Bone marrow (tissue), 2 donors: ENCODE measurements around the gene FMN2.
"Not testable (repeated sequence)": the region's sequence is repeated elsewhere in the genome, so short reads cannot be mapped to it uniquely, and the experiment has no call there.

ENCODE experiments used
- DNase-seq, 2 donors: peaks; one replicate each; lab custom pipeline; 2025; lab: John Stamatoyannopoulos, UW

Gene FMN2

DNA sequence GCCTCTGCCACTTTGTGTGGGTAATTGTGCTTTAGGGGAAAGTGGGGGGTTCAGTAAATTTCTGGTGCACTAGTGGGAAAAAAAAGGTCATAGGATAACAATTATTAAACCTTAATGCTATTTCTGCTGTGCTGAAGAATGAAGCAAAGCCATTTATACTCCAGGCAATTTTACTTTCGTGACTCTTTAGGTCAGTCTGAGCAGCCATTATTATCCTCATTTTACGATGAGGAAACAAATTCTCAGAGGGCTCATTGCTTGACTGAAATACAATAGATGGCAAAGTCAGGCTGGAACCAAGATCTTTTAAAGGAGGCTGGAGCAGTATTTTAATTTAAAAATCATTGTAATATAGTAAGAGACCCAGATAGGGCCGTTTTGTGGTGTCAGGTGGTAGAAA is 272.2 kb downstream of the FMN2 start:
- DNase-seq: no peak

DNA sequence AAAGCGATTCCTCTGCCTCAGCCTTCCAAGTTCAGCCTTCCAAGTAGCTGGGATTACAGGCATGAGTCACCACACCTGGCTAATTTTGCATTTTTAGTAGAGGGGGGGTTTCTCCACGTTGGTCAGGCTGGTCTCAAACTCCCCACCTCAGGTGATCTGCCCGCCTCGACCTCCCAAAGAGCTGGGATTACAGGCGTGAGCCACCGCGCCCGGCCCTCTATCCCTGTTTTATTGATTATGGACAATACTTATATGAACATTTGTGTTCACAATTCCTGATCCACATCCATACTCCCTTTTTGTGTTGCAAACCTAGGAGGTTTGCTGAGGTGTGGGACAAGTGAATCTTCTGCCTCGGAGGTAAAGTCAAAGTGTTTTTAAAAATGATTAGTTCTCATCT is 275.0 kb downstream of the FMN2 start:
- DNase-seq: no peak

DNA sequence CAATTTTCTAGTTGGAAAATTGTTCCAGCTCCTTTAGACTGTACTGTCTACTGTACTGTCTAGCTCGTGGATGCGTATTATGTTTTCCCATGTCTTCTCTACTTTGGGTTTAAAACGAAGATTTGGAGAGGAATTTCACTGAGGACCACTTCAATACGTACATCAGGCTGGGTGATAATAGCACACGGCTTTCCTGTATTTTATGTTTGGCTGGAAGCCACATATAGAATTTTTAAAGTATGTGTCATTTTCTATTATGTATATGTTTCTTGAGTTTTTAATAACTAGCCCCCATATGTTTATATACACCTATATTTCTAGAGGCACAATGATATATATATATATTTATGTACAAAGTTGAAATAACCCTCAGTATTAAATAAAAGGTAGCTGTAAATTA is 293.9 kb downstream of the FMN2 start:
- DNase-seq: no peak

DNA sequence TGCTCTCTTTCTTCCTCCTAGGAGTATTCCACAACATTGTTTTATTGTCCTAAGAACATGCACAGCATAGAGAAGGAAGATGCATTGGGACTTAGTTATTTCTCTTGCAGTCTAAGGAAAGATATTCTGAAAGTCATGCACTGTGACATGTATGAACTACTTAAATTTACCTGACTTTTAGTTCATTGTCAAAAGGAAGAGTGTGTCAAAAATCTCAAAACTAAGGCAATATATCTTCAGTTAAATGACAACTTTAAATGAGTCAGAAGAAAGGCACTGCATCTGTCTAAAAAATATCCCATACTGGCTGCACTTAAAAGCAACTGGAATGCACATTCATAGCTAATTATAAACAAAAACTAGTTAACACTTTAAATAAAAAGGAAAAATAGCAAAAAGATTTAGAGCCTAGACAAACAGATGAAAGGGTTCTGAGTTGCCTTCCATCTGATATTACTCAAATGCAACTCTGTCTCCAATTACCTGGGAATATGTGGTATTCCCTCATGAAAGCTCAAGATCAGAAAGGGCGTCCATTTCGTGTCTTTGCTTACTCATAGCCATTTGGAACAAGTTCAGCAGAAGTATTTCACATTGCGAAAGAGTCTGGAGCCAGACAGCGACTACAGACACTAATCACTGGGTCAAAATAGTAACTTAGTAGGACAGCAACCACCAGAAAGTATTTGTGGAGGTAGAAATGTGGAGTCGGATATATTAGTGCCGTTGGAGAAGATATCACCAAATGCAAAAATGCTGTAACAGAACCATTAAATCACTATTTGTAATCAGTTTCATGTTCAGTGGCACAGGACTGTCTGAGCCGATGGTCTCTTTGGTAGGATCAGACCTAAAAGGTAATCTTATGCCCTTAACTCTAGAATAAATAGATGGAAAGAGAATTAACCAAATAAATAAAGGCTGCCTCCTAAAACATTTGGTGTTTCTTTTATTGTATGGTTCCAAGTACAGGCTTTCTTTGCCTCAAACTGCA is 294.6 kb downstream of the FMN2 start:
- DNase-seq: no peak

DNA sequence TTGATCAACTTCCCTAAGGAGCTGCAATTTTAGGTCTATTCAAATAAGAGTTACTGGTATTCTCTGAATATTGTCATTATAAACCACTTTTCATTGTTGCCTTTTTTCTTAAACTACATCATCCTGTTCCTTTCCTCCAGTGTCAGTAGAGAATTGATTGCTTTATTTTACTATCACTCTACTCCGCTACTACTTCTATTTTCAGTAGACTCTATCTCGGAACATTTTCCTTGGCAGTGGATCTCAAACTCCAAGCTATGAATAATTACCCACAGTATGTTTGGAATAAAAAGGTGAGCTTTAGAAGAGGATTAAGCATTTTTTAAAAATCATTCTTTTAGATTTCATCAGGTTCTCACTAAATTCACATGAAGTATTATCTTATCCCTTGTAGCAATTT is 295.4 kb downstream of the FMN2 start:
- DNase-seq: no peak

DNA sequence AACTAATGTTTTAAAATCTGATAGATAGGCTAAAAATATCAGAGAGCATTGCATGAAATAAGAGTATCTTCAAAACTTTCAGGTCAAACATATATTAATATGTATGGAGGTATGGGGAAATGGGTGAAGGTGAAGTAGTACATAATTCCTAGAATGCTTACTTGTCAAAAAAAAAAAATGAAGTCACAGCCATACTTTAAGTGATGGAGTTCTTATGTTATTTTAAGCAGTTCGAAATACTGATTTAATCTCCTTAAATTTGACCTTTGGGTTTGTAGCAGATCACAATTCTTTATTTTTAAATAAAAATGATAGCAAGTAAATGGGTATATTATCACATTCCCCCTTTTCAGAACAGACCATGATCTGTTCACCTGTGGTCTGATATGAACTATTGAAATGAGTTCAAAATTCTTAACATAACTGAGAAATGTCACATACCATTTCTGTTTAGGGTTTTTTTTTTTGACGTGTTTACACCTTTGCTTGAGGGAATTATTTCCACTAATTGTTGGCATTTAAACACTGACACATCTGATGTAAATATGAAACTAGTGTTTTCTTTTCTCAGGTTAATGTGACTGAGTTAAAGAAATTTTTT is 300.1 kb downstream of the FMN2 start:
- no peak for DNase-seq

DNA sequence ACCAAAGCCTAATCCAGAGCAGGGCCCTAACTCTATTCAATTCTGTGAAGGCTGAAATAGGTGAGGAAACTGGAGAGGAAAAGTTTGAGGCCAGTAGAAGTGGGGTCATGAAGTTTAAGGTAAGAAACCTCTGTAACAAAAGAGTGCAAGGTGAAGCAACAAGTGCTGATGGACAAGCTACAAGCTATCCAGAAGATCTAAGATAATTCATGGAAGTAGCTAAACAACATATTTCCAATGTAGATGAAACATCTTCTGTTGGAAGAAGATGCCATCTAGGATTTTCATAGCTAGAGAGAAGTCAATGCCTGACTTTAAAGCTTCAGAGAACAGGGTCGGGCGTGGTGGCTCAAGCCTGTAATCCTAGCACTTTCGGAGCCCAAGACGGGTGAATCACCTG is 302.7 kb downstream of the FMN2 start:
- no peak for DNase-seq

DNA sequence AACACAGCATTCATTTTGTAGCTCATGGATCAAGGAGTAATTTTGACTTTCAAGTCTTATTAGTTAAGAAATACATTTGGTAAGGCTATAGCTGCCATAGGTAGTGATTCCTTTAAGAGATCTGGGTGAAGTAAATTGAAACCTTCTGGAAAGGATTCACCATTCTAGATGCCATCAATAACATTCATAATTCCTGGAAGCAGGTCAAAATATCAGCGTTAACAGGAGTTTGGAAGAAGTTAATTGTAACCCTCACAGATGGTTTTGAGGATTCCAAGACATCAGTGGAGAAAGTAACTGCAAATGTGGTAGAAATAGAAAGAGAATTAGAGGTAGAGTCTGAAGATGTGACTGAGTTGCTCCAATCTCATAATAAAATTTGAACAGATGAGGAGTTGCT is 303.7 kb downstream of the FMN2 start:
- DNase-seq: no peak

DNA sequence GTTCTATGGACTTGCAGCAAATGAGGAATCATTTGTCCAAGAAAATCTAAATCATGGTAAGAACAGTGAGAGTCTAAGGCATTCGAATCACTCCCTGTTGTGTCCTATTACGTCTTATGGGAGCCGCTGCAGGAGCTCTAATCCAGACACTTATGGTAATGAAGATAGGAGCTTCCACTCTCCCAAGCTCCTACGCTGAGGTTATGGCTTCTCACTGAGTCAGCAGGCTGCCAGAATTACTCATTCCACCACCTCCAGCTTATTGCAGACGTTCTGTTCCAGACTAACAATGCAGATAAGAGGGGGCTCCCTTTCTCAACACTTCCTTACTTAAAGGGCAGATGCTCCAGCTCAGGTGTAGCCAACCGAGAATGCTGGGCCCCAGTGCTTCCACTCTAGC is 307.7 kb downstream of the FMN2 start:
- DNase-seq: no peak

DNA sequence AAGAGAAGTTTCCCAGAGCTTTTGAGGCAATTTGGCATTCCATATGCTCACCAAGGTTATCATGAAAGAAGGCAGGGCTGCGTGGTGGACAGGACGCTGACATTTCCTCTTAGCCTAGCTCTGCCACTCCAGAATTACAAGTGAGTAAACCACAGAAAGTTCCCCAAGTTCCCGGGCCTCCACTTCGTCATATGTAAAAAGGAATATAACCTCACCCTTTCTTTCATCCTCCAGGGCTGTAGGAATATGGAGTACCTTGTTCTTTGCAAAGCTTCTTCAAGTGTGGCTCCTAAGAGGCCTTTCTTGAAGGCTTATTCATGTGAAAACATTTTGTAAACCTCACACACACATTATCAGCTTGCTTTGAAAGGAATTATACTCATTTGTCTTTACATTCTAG is 310.0 kb downstream of the FMN2 start:
- DNase-seq: no peak

DNA sequence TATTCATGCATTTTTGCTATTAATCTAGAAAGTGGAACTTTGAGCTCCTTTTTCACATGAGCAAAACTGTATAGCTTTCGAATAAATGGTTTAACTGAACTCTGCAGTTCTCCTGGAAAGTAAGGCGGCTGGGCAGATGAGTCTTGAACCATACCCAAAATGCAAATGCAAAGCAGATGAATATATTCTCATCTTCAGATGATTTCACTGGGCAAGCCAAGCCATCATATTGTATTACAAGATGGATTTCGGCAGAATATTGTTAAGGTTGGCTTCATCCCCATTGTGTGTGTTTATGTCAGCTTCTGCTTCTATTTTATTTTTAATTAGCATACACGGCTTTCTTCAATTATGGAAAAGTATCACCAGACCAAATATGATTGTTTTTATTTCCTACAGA is 310.6 kb downstream of the FMN2 start:
- DNase-seq: no peak

DNA sequence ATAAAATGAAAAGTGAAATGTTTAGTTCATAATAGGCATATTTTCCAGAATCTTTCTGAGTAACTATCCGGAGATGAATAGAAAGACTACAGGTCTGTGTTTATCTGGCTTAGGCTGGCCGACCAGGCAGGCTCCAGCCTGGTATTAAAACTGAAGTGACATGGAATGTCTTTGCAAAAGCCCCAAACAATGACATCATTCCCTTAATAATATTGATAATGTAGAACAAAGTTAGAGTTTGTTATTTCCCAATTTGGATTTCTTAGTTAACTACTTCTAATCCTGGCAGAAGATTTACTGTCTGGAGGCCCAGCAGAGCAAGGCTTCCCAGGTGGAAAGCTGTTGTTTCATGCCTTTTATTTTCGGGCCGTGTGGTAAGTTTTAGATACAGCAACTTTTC is 312.6 kb downstream of the FMN2 start:
- no peak for DNase-seq

DNA sequence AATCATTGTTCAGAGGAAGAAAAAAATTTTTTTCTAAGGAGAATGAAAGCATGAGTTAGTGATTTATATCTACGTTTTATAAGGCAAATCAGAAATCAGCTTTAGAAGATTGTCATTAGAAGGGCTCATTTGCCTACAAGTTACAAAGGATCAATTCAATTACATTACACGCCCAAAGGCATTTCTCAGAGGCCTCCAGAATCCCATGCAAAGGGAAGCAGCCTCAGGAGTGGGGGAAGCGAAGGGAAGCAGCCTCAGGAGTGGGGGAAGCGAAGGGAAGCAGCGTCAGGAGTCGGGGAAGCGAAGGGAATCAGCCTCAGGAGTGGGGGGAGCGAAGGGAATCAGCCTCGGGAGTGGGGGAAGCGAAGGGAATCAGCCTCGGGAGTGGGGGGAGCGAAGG is 314.1 kb downstream of the FMN2 start:
- DNase-seq: no peak

DNA sequence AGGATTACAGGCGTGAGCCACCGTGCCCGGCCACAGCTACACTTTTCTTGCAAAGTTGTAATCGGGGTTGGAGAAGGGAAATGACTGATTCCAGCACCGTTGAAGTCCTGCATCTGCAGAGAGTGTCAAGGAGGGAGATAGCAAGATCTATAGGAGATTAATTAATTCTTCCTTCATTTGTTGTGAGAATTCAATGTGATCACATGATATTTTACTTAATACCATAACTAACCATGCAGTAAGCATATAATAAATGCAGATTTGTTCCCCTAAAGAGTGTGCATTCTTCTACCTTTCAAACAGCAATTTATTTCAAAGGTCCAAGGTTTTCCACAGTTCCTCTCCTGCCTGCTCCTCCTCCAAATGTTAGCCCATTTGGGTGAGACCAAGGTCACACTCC is 315.7 kb downstream of the FMN2 start:
- no peak for DNase-seq

DNA sequence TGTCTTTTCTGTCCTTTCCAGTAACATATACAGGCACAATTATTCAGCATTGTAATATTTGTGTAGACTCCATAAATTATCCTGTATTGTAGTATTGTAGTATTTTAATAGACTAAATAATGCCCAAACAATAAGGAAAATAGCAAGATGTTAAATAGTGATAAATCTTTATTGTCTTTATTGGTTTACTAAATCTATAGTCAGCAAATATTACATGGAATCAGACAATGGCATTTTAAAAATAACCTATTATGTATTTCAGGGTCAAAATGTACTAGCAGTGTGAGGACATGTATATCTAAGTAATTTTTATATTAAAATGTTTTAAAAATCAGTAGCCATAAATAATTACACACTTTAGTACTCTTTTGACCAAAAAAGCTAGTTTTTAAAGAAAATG is 317.9 kb downstream of the FMN2 start:
- no peak for DNase-seq

DNA sequence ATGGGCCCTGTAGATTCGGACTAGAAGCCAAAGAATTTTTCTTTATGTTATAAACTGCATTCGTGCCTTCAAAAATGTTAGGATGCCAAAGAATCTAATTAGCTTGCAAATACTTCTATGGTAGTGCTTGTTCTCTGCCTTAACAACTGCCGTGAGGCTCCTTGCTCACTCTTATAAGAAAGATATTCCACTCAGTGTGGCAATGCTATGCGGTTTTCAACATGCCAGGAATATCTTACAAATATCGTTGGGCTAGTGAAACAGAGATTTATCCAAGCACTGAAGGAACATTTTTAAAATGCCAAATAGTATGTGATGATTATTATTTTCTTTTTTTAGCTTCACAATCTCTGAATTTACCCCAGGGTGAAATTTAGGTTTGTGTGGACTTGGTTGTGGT is 322.0 kb downstream of the FMN2 start:
- DNase-seq: no peak

DNA sequence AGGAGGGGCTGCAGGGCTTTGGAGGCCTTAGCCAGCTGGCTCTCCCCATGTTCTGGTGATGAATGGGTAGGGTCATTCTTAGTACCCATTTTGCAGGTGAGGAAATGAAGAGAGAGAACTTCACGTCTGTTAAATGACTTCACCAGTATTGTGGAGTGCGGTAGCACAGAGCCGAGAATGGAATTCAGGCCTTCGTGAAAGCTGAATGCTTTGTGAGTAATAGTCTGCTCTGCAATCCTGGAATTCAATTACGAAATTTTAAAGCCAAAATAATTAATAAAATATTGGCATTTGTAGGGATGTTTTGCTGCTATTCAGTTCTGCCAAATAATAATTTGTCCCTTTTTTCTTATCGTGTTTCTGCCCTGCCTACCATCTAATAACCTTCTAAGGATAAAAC is 322.6 kb downstream of the FMN2 start:
- DNase-seq: no peak

DNA sequence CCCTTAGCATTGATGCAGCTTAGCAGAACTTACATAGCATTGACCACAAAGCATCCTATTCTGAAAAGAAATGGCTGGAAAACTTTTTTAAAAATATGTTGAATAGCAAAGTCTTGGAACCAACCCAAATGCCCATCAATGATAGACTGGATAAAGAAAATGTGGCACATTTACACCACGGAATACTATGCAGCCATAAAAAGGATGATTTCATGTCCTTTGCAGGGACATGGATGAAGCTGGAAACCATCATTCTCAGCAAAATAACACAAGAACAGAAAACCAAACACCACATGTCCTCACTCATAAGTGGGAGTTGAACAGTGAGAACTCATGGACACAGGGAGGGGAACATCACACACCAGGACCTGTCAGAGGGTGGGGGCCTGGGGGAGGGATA is 323.3 kb downstream of the FMN2 start:
- not testable (repeated sequence) for DNase-seq

DNA sequence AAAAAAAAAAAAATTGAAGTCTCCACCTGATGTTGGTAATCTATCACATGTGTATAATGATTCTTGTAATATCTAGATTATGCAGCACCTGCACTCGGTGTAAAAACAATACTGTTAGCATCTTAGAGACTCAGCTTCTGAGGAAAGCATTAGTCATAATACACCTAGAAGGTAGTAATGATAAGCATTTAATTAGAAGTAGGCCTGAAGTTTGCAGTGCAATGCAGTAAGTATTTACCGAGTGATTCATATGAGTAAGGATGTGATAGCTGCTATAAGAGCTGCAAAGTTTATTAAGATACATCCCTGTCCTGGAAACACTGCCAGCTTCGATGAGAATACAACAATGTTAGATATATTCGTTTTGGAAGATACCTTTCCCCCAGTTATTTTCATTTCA is 323.8 kb downstream of the FMN2 start:
- DNase-seq: no peak

DNA sequence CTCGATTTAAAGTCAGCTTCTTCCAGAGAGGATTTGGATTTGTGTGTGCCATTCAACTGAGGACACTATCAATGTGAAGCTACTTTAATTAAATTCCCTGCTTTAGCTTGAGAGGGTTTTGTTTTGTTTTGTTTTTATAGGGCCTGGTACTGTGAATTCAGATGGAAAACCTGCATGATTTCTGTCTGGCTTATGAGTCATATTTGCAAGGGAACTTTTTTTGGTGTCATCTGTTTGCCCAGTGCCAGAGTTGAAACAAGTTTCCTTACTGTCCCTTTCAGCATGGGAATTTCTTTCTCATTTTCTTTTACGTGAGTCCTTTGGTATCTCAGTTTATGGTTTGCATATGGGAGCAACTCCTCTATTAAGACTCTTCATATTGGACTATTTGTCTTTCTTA is 325.6 kb downstream of the FMN2 start:
- DNase-seq: no peak

DNA sequence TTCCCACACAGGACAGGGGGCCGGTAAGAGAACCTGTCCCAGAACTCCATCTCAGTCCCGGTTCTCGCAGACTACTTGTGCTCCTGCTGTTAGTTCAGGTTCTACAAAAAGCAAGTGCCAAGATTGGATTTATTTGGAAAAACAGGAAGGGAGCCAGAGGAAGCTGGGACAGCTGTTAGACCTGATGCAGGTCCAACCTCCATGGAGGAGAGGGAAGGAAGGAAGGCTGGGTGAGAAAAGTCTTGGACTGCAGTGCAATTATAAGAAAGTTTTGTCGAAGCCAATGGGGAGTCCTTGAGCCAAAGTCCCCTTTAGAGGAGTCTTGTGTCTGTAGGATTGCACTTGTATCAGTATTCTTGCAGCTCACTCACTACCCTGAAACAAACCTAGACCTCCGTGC is 329.1 kb downstream of the FMN2 start:
- DNase-seq: no peak

DNA sequence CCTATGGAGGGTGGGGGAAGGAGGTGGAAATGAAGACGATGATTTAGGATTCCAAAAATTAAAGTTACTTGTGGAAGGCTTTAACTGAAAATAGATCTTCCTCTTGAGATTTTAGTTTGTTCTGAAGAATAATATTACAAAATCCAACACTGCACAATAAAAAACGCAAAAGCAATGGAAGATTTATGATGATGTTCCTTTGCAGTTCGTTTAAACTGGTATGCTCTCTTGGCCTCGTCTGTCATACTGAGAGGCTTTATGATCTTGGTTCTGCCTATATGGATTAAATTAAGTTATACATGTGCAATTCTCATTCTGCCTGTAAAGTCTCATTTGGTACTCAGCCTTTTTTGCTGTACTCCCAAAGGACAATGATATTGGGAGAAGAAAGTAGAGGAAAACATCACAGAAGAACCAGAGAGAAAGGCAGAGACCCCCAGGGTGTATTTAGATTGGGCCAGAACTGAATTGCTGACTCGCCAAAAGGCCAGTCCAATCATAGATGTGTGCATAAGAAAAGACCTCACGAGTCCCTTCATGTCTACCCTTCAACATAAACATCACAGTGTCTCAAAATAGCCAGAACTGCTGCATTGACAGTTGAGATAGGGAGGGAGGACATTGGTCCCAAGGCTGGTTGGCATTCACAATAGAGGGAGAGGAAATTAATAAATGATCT is 331.7 kb downstream of the FMN2 start:
- no peak for DNase-seq
